Suprapubic skin (tissue), 4 donors: Measurements from ENCODE around the gene OR2L8. TPM values are rescaled to one million over a fixed set of nuclear protein-coding genes. Genes with fewer than 3 reads are reported as not detected.

Experiments used
- DNase-seq, 2 donors: peaks; one replicate each; pipeline ENCODE4 v3.0.0-alpha.2; 2019; ENCODE audit warnings: low spot score in 2 of 2
- H3K27ac ChIP-seq: fragments of 200-600 bp; sonication (generic); one replicate; pipeline ENCODE4 v1.5.1; 2019
- H3K27me3 ChIP-seq: fragments of 200-600 bp; sonication (generic); one replicate; pipeline ENCODE4 v1.5.1; 2019
- H3K36me3 ChIP-seq: fragments of 200-600 bp; sonication (generic); one replicate; pipeline ENCODE4 v1.5.1; 2019
- H3K4me1 ChIP-seq: fragments of 200-600 bp; sonication (generic); one replicate; pipeline ENCODE4 v1.5.1; 2019
- H3K4me3 ChIP-seq: fragments of 200-600 bp; sonication (generic); one replicate; pipeline ENCODE4 v1.5.1; 2019; ENCODE audit warnings: mild to moderate bottlenecking
- H3K9me3 ChIP-seq: fragments of 200-600 bp; sonication (generic); one replicate; pipeline ENCODE4 v1.5.1; 2019
- EP300 ChIP-seq: sonication (generic); formaldehyde crosslinking; IDR thresholded peaks from one replicate; pipeline ENCODE4 v1.6.1; 2017; ENCODE audit warnings: antibody characterized with exemption
- POLR2A ChIP-seq, 2 donors: fragments of 450-650 bp; IDR thresholded peaks; one replicate each; pipeline ENCODE4 v1.6.1; 2017; ENCODE audit warnings: antibody characterized with exemption in 2 of 2, mild to moderate bottlenecking in 2 of 2, moderate library complexity in 2 of 2
- POLR2AphosphoS5 ChIP-seq, 3 donors: sonication (generic); formaldehyde crosslinking; IDR thresholded peaks; one replicate each; pipeline ENCODE4 v1.6.1; 2017; ENCODE audit warnings: antibody characterized with exemption in 3 of 3
- WGBS: methylation state at CpG from one replicate; pipeline ENCODE4 v1.1.5; 2018; 5-methylcytosine and 5-hydroxymethylcytosine counted together
- total RNA-seq, 4 donors: library from RNA; depleted of rRNA; stranded (reverse); fragments of >200 nt; gene quantifications; one replicate each; pipeline ENCODE4 v1.1.0, GENCODE V29; 2016
- TF ChIP-seq, protein P1 (sequence below), 2 donors: fragments of 200-600 bp in 1 of 2; fragments of 450-650 bp in 1 of 2; sonication (generic) in 1 of 2; IDR thresholded peaks; one replicate each; pipeline ENCODE4 v1.5.1; 2016 to 2019; ENCODE audit warnings: antibody characterized with exemption in 2 of 2, mild to moderate bottlenecking in 1 of 2, moderate library complexity in 1 of 2

Gene OR2L8
- total RNA-seq, 4 donors from 2014 or later, result 0.97 TPM; not detected in 3

- H3K9me3 ChIP-seq, result no peaks in the 10 kb centered on the region
- no peaks in the 10 kb centered on the region for H3K4me1 ChIP-seq
- no peak overlapping the region for H3K27ac ChIP-seq
- no peak for TF ChIP-seq POLR2AphosphoS5 (IDR thresholded peaks at IDR 0.05)
- TF ChIP-seq, protein P1, sequence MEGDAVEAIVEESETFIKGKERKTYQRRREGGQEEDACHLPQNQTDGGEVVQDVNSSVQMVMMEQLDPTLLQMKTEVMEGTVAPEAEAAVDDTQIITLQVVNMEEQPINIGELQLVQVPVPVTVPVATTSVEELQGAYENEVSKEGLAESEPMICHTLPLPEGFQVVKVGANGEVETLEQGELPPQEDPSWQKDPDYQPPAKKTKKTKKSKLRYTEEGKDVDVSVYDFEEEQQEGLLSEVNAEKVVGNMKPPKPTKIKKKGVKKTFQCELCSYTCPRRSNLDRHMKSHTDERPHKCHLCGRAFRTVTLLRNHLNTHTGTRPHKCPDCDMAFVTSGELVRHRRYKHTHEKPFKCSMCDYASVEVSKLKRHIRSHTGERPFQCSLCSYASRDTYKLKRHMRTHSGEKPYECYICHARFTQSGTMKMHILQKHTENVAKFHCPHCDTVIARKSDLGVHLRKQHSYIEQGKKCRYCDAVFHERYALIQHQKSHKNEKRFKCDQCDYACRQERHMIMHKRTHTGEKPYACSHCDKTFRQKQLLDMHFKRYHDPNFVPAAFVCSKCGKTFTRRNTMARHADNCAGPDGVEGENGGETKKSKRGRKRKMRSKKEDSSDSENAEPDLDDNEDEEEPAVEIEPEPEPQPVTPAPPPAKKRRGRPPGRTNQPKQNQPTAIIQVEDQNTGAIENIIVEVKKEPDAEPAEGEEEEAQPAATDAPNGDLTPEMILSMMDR (IDR thresholded peaks at IDR 0.05), result no peak
- no peak for TF ChIP-seq EP300
- no peak for TF ChIP-seq POLR2A (IDR thresholded peaks at IDR 0.05)
- no peaks in the 10 kb centered on the region for H3K36me3 ChIP-seq
- H3K4me3 ChIP-seq, result no peak overlapping the region
- H3K27me3 ChIP-seq, result no peaks in the 10 kb centered on the region
- 84% methylated on average over 6 of the region's 6 CpGs for WGBS
- DNase-seq, result no peak
Observed at GRCh38 chr1:247942624-247943023, 6.0 kb upstream of the OR2L8 start.

DNA sequence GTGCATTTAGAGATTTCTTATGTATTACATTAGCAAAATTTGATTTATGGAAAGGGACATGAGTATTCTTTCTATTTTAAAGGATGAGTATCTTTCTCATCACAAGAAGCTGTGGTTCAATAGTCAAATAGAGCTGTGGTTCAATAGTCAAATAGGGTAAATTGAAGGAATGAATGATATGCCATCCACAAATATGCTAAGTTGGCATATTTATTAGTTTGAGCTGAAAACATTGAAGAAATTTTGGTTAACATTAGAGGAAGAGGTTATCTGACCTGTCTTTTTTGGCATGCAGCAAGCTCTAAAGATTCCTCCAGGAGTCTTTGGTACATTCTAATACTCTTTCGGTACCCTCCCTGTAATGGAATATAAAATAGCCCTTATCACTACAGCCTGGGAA is 4.8 kb downstream of the OR2L8 start:
- TF ChIP-seq, protein P1 (IDR thresholded peaks at IDR 0.05), result no peak
- H3K27ac ChIP-seq, result no peak overlapping the region
- H3K27me3 ChIP-seq, result no peaks in the 10 kb centered on the region
- no peak for DNase-seq
- no peaks in the 10 kb centered on the region for H3K9me3 ChIP-seq
- 93% methylated on average over 1 of the region's 1 CpG for WGBS
- H3K4me3 ChIP-seq, result no peak overlapping the region
- H3K36me3 ChIP-seq, result no peaks in the 10 kb centered on the region
- no peaks in the 10 kb centered on the region for H3K4me1 ChIP-seq

DNA sequence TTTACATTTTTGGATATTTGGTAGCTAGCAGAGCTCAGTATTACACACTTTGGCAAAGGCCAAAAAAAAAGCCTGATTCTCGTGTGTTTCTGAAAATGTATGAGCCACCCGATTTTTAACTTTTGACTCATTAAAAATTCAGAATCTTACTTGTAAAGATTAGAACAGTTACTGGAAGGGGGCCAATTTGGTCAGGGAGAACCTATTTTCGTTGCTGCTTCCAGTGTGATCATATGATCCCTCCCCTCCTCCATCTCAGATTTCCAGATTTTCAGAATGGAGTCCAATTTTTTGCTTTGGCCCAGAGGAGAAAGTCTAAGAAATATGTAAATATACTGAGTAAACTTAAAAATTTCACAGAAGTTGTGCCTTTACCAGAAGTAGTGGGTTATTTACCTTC is 13.1 kb downstream of the OR2L8 start:
- Histone ChIP-seq H3K36me3 (no peaks in the 10 kb centered on the region), H3K4me3 (no peak overlapping the region), H3K27ac (no peak overlapping the region), H3K9me3 (peaks cover 7% of the 10 kb centered on the region), H3K4me1 (no peaks in the 10 kb centered on the region), H3K27me3 (no peaks in the 10 kb centered on the region)
- TF ChIP-seq EP300 (no peak), POLR2A (IDR thresholded peaks at IDR 0.05) (no peak), POLR2AphosphoS5 (IDR thresholded peaks at IDR 0.05) (no peak)
- TF ChIP-seq, protein P1 (IDR thresholded peaks at IDR 0.05), result no peak
- 39% methylated on average over 3 of the region's 3 CpGs for WGBS
- DNase-seq, result no peak

DNA sequence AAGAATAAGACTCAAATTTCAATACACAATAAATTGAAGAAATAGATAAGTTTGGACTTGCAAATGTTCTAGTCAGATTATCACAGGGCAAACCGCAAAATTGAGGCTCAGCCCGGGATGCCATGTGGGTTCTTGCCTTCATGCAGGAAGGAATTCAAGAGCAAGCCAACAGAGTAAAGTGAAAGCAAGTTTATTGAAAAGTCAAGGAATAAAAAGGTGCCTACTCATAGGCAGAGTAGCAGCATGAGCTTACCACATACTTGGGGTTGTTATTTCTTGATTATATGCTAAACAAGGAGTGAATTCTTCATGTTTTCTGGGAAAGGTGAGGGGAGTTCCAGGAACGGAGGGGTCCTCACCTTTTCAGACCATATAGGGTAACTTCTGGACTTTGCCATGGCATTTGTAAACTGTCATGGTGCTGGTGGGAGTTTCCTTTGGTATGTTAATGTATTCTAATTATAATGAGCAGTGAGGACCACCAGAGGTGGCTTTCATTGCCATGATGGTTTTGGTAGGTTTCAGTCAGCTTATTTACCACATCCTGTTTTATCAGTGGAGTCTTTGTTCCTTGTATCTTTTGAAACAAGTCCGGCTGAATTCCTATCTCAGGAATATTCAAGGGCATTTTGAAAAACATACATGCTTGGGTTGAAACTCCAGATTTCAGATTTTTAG is 14.4 kb downstream of the OR2L8 start:
- no peak for DNase-seq
- Histone ChIP-seq H3K36me3 (no peaks in the 10 kb centered on the region), H3K4me3 (no peak overlapping the region), H3K9me3 (peaks cover 7% of the 10 kb centered on the region), H3K27me3 (no peaks in the 10 kb centered on the region), H3K4me1 (no peaks in the 10 kb centered on the region), H3K27ac (no peak overlapping the region)
- 61% methylated on average over 4 of the region's 4 CpGs for WGBS
- TF ChIP-seq, protein P1 (IDR thresholded peaks at IDR 0.05), result no peak
- TF ChIP-seq EP300, result no peak
- TF ChIP-seq POLR2A (IDR thresholded peaks at IDR 0.05), result no peak
- TF ChIP-seq POLR2AphosphoS5 (IDR thresholded peaks at IDR 0.05), result no peak

DNA sequence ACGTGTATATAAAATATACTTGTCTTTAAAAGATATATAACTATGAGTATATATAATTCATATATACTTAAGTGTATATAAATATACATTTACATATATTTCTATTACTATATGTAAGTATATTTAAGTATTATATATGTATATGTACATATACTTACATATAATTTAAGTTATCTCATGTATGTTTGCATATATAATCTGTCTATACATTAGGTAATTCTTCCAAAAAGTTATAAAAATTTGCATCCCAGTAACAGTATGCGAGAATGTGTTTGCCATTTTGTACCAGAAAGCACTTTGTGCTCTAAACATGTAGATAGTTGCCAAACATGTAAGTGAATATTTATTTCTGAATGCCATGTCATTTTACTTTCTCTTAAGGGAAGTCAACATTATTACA is 16.3 kb downstream of the OR2L8 start, which contains the start of gene OR2AK2:
OR2AK2 (plus strand) TSS at position 301 of the 400 bp plus-strand sequence. CDS start 144 bp downstream, outside the sequence.
- DNase-seq, result no peak
- Histone ChIP-seq H3K27me3 (no peaks in the 10 kb centered on the region), H3K4me3 (no peak within 1 kb of the TSS), H3K36me3 (no peaks in the 10 kb centered on the region), H3K4me1 (no peaks in the 10 kb centered on the region), H3K27ac (no peak within 1 kb of the TSS), H3K9me3 (peaks cover 7% of the 10 kb centered on the region)
- WGBS, result 93% methylated on average over 2 of the region's 2 CpGs
- TF ChIP-seq, protein P1 (IDR thresholded peaks at IDR 0.05), result no peak
- TF ChIP-seq EP300 (no peak), POLR2AphosphoS5 (IDR thresholded peaks at IDR 0.05) (no peak), POLR2A (IDR thresholded peaks at IDR 0.05) (no peak)
